Neural progenitor cell (in vitro differentiated cells): Measurements from ENCODE around the gene FRRS1. TPM values are rescaled to one million over a fixed set of nuclear protein-coding genes. Genes with fewer than 3 reads are reported as not detected.
A peak's percentile ranks its signal among the peaks of the same experiment; 100 is the strongest.

Experiments used
- DNase-seq: peaks from one replicate; pipeline ENCODE4 v3.0.0-alpha.2; 2016; ENCODE audit warnings: low spot score
- H2AFZ ChIP-seq: fragments of 200-600 bp; sonication (generic); replicated peaks from 2 replicates; pipeline ENCODE4 v1.6.1; 2016; ENCODE audit warnings: antibody characterized with exemption
- H3F3A ChIP-seq: fragments of 200-600 bp; sonication (generic); 2 replicates; pipeline ENCODE4 v1.6.1; 2016; ENCODE audit warnings: antibody characterized with exemption, low read depth
- H3K27ac ChIP-seq: fragments of 200-600 bp; sonication (generic); 2 replicates; pipeline ENCODE4 v1.5.1; 2016; ENCODE audit warnings: mild to moderate bottlenecking
- H3K27me3 ChIP-seq: fragments of 200-600 bp; sonication (generic); 2 replicates; pipeline ENCODE4 v1.6.1; 2016; ENCODE audit warnings: mild to moderate bottlenecking, moderate library complexity
- H3K36me3 ChIP-seq: fragments of 200-600 bp; sonication (generic); 2 replicates; pipeline ENCODE4 v1.5.1; 2016
- H3K4me1 ChIP-seq: fragments of 200-600 bp; sonication (generic); 2 replicates; pipeline ENCODE4 v1.6.1; 2016; ENCODE audit warnings: mixed run types
- H3K4me2 ChIP-seq: fragments of 200-600 bp; sonication (generic); 2 replicates; pipeline ENCODE4 v1.6.1; 2016
- H3K4me3 ChIP-seq: fragments of 200-600 bp; sonication (generic); 2 replicates; pipeline ENCODE4 v1.5.1; 2016
- H3K79me2 ChIP-seq: fragments of 200-600 bp; sonication (generic); 2 replicates; pipeline ENCODE4 v1.6.1; 2016; ENCODE audit warnings: low read depth
- H3K9ac ChIP-seq: fragments of 200-600 bp; sonication (generic); 2 replicates; pipeline ENCODE4 v1.6.1; 2016
- H3K9me3 ChIP-seq: fragments of 200-600 bp; sonication (generic); 2 replicates; pipeline ENCODE4 v1.5.1; 2016; ENCODE audit warnings: low read depth
- H4K20me1 ChIP-seq: fragments of 200-600 bp; sonication (generic); 2 replicates; pipeline ENCODE4 v1.6.1; 2016; ENCODE audit warnings: low read depth
- H3K27ac Mint-ChIP-seq: 3 replicates; pipeline ENCODE4 v1.8.0; 2021; ENCODE audit warnings: mixed read lengths
- H3K27me3 Mint-ChIP-seq: 2 replicates; pipeline ENCODE4 v1.8.0; 2022; ENCODE audit warnings: low read depth, mild to moderate bottlenecking, inconsistent platforms, moderate library complexity, mixed read lengths; ENCODE audit not compliant: insufficient read depth
- H3K36me3 Mint-ChIP-seq: 3 replicates; pipeline ENCODE4 v1.8.0; 2021; ENCODE audit warnings: mixed read lengths
- H3K4me1 Mint-ChIP-seq: 3 replicates; pipeline ENCODE4 v1.8.0; 2021; ENCODE audit warnings: mixed read lengths
- H3K4me3 Mint-ChIP-seq: 3 replicates; pipeline ENCODE4 v1.8.0; 2021; ENCODE audit warnings: mild to moderate bottlenecking, moderate library complexity, mixed read lengths
- H3K9me3 Mint-ChIP-seq: 3 replicates; pipeline ENCODE4 v1.8.0; 2020; ENCODE audit warnings: mixed read lengths
- CTCF ChIP-seq: fragments of 200-600 bp; sonication (generic); IDR thresholded peaks from 2 replicates; pipeline ENCODE4 v1.5.1; 2017; ENCODE audit warnings: antibody characterized with exemption, mild to moderate bottlenecking
- EZH2 ChIP-seq: fragments of 200-600 bp; sonication (generic); IDR thresholded peaks from 2 replicates; pipeline ENCODE4 v1.6.1; 2017; ENCODE audit warnings: antibody characterized with exemption, mild to moderate bottlenecking, moderate library complexity
- EZH2phosphoT487 ChIP-seq: fragments of 200-600 bp; sonication (generic); IDR thresholded peaks from 2 replicates; pipeline ENCODE4 v1.6.1; 2017; ENCODE audit warnings: antibody characterized with exemption
- small RNA-seq: library from RNA; depleted of rRNA; stranded (forward); fragments of <200 nt; gene quantifications from one replicate; pipeline ENCODE3, GENCODE V24; 2015
- total RNA-seq: library from RNA; depleted of rRNA; stranded (reverse); fragments of >200 nt; gene quantifications from 2 replicates; pipeline ENCODE4 v1.2.3, GENCODE V29; 2015; ENCODE audit warnings: low replicate concordance

The FRRS1 gene
- total RNA-seq, 1 donor from 2014 or later, result 5.1 TPM

DNA sequence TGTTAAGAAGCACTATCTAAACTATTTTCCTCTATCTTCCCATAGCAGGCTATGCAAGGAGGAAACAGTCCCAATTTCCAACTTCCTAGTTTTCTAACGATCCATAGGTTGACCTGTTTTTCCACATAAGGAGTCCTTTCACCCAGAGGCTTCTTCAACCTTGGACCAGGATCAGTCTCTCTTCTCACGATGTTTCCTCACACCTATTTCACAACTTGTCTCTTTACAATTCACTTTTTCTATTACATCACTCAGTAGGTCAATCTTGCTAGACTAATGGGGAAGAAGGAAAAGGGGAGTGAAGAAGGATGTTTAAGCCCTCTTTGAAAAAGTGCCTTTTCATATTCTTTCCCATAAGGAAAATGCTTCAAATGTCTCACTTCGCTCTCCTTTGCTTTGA, 104.7 kb downstream of the FRRS1 start:
- Mint-ChIP-seq H3K27ac (no peak overlapping the region), H3K4me3 (no peak overlapping the region), H3K9me3 (no peaks in the 10 kb centered on the region), H3K36me3 (no peaks in the 10 kb centered on the region), H3K4me1 (peaks cover 18% of the 10 kb centered on the region), H3K27me3 (no peaks in the 10 kb centered on the region)
- no peak overlapping the region for H2AFZ ChIP-seq
- no peaks in the 10 kb centered on the region for H3K27me3 ChIP-seq
- TF ChIP-seq EZH2, result no peak
- no peak for TF ChIP-seq CTCF
- no peak for TF ChIP-seq EZH2phosphoT487
- H3K4me1 ChIP-seq, result peaks cover 14% of the 10 kb centered on the region
- H3K9ac ChIP-seq, result no peak overlapping the region
- H3K36me3 ChIP-seq, result no peaks in the 10 kb centered on the region
- no peaks in the 10 kb centered on the region for H4K20me1 ChIP-seq
- no peaks in the 10 kb centered on the region for H3F3A ChIP-seq
- no peak for DNase-seq
- H3K27ac ChIP-seq, result no peak overlapping the region
- H3K4me3 ChIP-seq, result no peak overlapping the region
- H3K9me3 ChIP-seq, result no peaks in the 10 kb centered on the region
- no peak overlapping the region for H3K4me2 ChIP-seq
- no peaks in the 10 kb centered on the region for H3K79me2 ChIP-seq

DNA sequence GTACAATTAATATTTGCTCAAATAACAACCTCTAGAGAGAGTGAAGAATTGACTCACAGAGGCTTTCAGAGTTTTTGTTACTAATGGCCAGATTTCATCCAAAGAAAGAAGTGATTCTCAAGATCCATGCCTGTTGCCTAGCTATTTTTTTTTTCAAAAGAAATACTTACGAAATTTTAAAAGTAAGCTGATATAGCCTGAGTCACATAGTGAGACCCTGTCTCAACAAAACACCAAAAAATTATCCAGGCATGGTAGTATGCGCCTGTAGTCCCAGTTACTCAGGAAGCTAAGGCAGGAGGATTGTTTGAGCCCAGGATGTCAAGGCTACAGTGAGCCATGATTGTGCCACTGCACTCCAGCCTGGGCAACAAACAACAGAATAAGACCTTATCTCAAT, 105.9 kb downstream of the FRRS1 start:
- H3K27ac ChIP-seq, result no peak overlapping the region
- H3K36me3 Mint-ChIP-seq, result no peaks in the 10 kb centered on the region

GRCh38 chr1:99659755-99660210, 106.7 kb downstream of the FRRS1 start:
- H3K4me3 Mint-ChIP-seq, result no peak overlapping the region
- no peaks in the 10 kb centered on the region for H3K36me3 ChIP-seq
- H3F3A ChIP-seq, result no peaks in the 10 kb centered on the region
- no peaks in the 10 kb centered on the region for H3K27me3 Mint-ChIP-seq
- H3K27ac Mint-ChIP-seq, result peak overlapping the region; percentile 58
- H3K4me1 ChIP-seq, result peaks cover 14% of the 10 kb centered on the region
- H3K27me3 ChIP-seq, result no peaks in the 10 kb centered on the region
- no peaks in the 10 kb centered on the region for H4K20me1 ChIP-seq
- H3K4me2 ChIP-seq, result no peak overlapping the region
- H3K36me3 Mint-ChIP-seq, result no peaks in the 10 kb centered on the region
- no peaks in the 10 kb centered on the region for H3K79me2 ChIP-seq
- H2AFZ ChIP-seq, result no peak overlapping the region
- no peaks in the 10 kb centered on the region for H3K9me3 ChIP-seq
- DNase-seq, result no peak
- H3K4me3 ChIP-seq, result no peak overlapping the region
- no peak for TF ChIP-seq EZH2
- no peak for TF ChIP-seq CTCF
- no peak for TF ChIP-seq EZH2phosphoT487
- no peak overlapping the region for H3K9ac ChIP-seq
- H3K27ac ChIP-seq, result no peak overlapping the region
- H3K4me1 Mint-ChIP-seq, result peaks cover 17% of the 10 kb centered on the region
- H3K9me3 Mint-ChIP-seq, result no peaks in the 10 kb centered on the region

More for the DNA sequence above, 105.9 kb downstream of the FRRS1 start:
- no peaks in the 10 kb centered on the region for H3K79me2 ChIP-seq
- DNase-seq, result no peak
- peaks cover 14% of the 10 kb centered on the region for H3K4me1 ChIP-seq
- TF ChIP-seq EZH2phosphoT487 (no peak), EZH2 (no peak), CTCF (no peak)
- no peaks in the 10 kb centered on the region for H3F3A ChIP-seq
- Mint-ChIP-seq H3K4me1 (peaks cover 17% of the 10 kb centered on the region), H3K4me3 (no peak overlapping the region), H3K27me3 (no peaks in the 10 kb centered on the region), H3K27ac (no peak overlapping the region), H3K9me3 (no peaks in the 10 kb centered on the region)
- H3K9ac ChIP-seq, result no peak overlapping the region
- H3K9me3 ChIP-seq, result no peaks in the 10 kb centered on the region
- H3K4me3 ChIP-seq, result no peak overlapping the region
- no peaks in the 10 kb centered on the region for H3K36me3 ChIP-seq
- no peak overlapping the region for H3K4me2 ChIP-seq
- no peaks in the 10 kb centered on the region for H4K20me1 ChIP-seq
- H2AFZ ChIP-seq, result no peak overlapping the region
- no peaks in the 10 kb centered on the region for H3K27me3 ChIP-seq

Small RNA genes within 50 kb of the gene (small RNA-seq; reads per million reads assigned to genes)
- not detected for gene RF00019
- gene RNU4-75P, result not detected

Other genes with a start within 250 kb of the FRRS1 start
- not detected in 2 replicates for gene PALMD, start 120.5 kb downstream of the FRRS1 start, total RNA-seq
- gene AGL, start 83.7 kb upstream of the FRRS1 start, total RNA-seq, result 13.0 and 23.4 TPM in 2 replicates
- gene SLC35A3, start 203.4 kb upstream of the FRRS1 start, total RNA-seq, result 22.5 and 38.9 TPM in 2 replicates